ENCODE measurements around the gene TUBB2B. TPM values are rescaled to one million over a fixed set of nuclear protein-coding genes. Genes with fewer than 3 reads are reported as not detected.

The TUBB2B gene
- polyA plus RNA-seq, 6 donors from 2014 or later, result 0.15 to 0.83 (median 0.36) TPM; not detected in 3

GRCh38 chr6:3176562-3177355 lies 50.7 kb downstream of the TUBB2B start:
- H3K36me3 Mint-ChIP-seq, result no peaks in the 10 kb centered on the region
- DNase-seq (no peak), ATAC-seq (ENCODE audit: low read depth in 2 of 2) (no peak)
- no peak overlapping the region for H3K4me3 Mint-ChIP-seq
- H3K27ac Mint-ChIP-seq, result no peak overlapping the region
- peaks cover 22 to 46% (median 36%) of the 10 kb centered on the region in 3 donors for H3K27me3 Mint-ChIP-seq
- H3K4me1 Mint-ChIP-seq, result no peaks in the 10 kb centered on the region
- H3K9me3 Mint-ChIP-seq, result no peaks in the 10 kb centered on the region

- H3K27me3 Mint-ChIP-seq, result peaks cover 22 to 46% (median 36%) of the 10 kb centered on the region in 3 donors
- H3K36me3 Mint-ChIP-seq, result no peaks in the 10 kb centered on the region
- H3K27ac Mint-ChIP-seq, result peak overlapping the region in 1 of 6 donors; percentile 4
- H3K4me3 Mint-ChIP-seq, result peak overlapping the region in 1 of 8 donors; percentile 16
- ATAC-seq (ENCODE audit: low read depth in 2 of 2) (no peak), DNase-seq (no peak)
- no peaks in the 10 kb centered on the region for H3K9me3 Mint-ChIP-seq
- H3K4me1 Mint-ChIP-seq, result no peaks in the 10 kb centered on the region
Observed at GRCh38 chr6:3175715-3176402, 51.6 kb downstream of the TUBB2B start.

Other genes starting within 250 kb of the TUBB2B start
- gene NQO2, start 227.8 kb downstream of the TUBB2B start, polyA plus RNA-seq (ENCODE audit: low read depth in 6 of 6), result 10 to 100 TPM in 4 of 6 donors, 1 to 10 TPM in 2; 8.0 to 23.2 (median 14.3) TPM
- gene RIPK1, start 159.2 kb downstream of the TUBB2B start, polyA plus RNA-seq (ENCODE audit: low read depth in 6 of 6), result 10 to 100 TPM in 2 of 6 donors, 1 to 10 TPM in 4; 4.8 to 14.1 (median 9.5) TPM
- 10 to 100 TPM in 5 of 6 donors, 1 to 10 TPM in 1; 8.7 to 16.6 (median 13.3) TPM for gene BPHL, start 108.9 kb downstream of the TUBB2B start, polyA plus RNA-seq (ENCODE audit: low read depth in 6 of 6)
- gene TUBB2A, start 70.1 kb downstream of the TUBB2B start, polyA plus RNA-seq (ENCODE audit: low read depth in 6 of 6), result 1 to 10 TPM; 2.5 to 7.9 (median 6.7) TPM
- gene PSMG4, start 31.3 kb upstream of the TUBB2B start, polyA plus RNA-seq (ENCODE audit: low read depth in 6 of 6), result 10 to 100 TPM; 37.9 to 63.0 (median 51.5) TPM
- gene SLC22A23, start 229.4 kb upstream of the TUBB2B start, polyA plus RNA-seq (ENCODE audit: low read depth in 6 of 6), result under 1 TPM in 4 of 6 donors, not detected in 2; 0.43 to 0.61 (median 0.52) TPM